ENCODE data around the gene HCN1. TPM values are rescaled to one million over a fixed set of nuclear protein-coding genes. Genes with fewer than 3 reads are reported as not detected.

The HCN1 gene
- total RNA-seq, 1 experiment from 2014 or later = not detected

- DNase-seq (ENCODE audit: low read depth) = no peak
These were observed 407.4 kb downstream of the HCN1 start for GRCh38 chr5:45288746-45289145.

- no peak for DNase-seq (ENCODE audit: low read depth)
These were observed 411.7 kb downstream of the HCN1 start for GRCh38 chr5:45284436-45284835.

- no peak for DNase-seq (ENCODE audit: low read depth)
These were observed 415.1 kb downstream of the HCN1 start for GRCh38 chr5:45281081-45281480.

GRCh38 chr5:45279109-45279508, 417.1 kb downstream of the HCN1 start:
- DNase-seq (ENCODE audit: low read depth) = no peak

GRCh38 chr5:45277860-45278259, 418.3 kb downstream of the HCN1 start:
- peak; percentile 8 for DNase-seq (ENCODE audit: low read depth)

GRCh38 chr5:45274241-45274640, 421.9 kb downstream of the HCN1 start:
- DNase-seq (ENCODE audit: low read depth) = no peak

GRCh38 chr5:45271626-45272025, 424.6 kb downstream of the HCN1 start:
- no peak for DNase-seq (ENCODE audit: low read depth)

- no peak for DNase-seq (ENCODE audit: low read depth)
These were observed 431.7 kb downstream of the HCN1 start for GRCh38 chr5:45264447-45264846.

- no peak for DNase-seq (ENCODE audit: low read depth)
These were observed 434.1 kb downstream of the HCN1 start for GRCh38 chr5:45262061-45262590.

- DNase-seq (ENCODE audit: low read depth) = no peak
These were observed 435.1 kb downstream of the HCN1 start for GRCh38 chr5:45261125-45261524.

GRCh38 chr5:45260292-45260691, 435.9 kb downstream of the HCN1 start:
- DNase-seq (ENCODE audit: low read depth) = no peak

GRCh38 chr5:45252978-45253377, 443.2 kb downstream of the HCN1 start:
- DNase-seq (ENCODE audit: low read depth) = no peak

GRCh38 chr5:45252541-45252940, 443.6 kb downstream of the HCN1 start:
- DNase-seq (ENCODE audit: low read depth) = no peak

- DNase-seq (ENCODE audit: low read depth) = no peak
These were observed 470.6 kb downstream of the HCN1 start for GRCh38 chr5:45225571-45226031.

- DNase-seq (ENCODE audit: low read depth) = peak; percentile 4
These were observed 490.7 kb downstream of the HCN1 start for GRCh38 chr5:45205403-45205961.

All from M059J (cell line).